Smooth muscle cell (in vitro differentiated cells): ENCODE data around the gene NECAB2. TPM values are rescaled to one million over a fixed set of nuclear protein-coding genes. Genes with fewer than 3 reads are reported as not detected.

Source experiments
- DNase-seq: peaks from one replicate; lab custom pipeline; 2025; ENCODE audit not compliant: unreplicated experiment; lab: John Stamatoyannopoulos, UW
- H2AFZ ChIP-seq: fragments of 200-600 bp; sonication (generic); 2 replicates; pipeline ENCODE4 v1.6.0; 2016; ENCODE audit warnings: antibody characterized with exemption, low read depth, mild to moderate bottlenecking
- H3F3A ChIP-seq: fragments of 200-600 bp; sonication (generic); 2 replicates; pipeline ENCODE4 v1.6.0; 2017; ENCODE audit warnings: antibody characterized with exemption, low read depth
- H3K27ac ChIP-seq: fragments of 200-600 bp; sonication (generic); 2 replicates; pipeline ENCODE4 v1.5.1; 2016; ENCODE audit warnings: low read depth, mild to moderate bottlenecking
- H3K27me3 ChIP-seq: fragments of 200-600 bp; sonication (generic); 2 replicates; pipeline ENCODE4 v1.6.1; 2016; ENCODE audit warnings: low read depth, mild to moderate bottlenecking
- H3K36me3 ChIP-seq: fragments of 200-600 bp; sonication (generic); 2 replicates; pipeline ENCODE4 v1.5.1; 2016; ENCODE audit warnings: low read depth
- H3K4me1 ChIP-seq: fragments of 200-600 bp; sonication (generic); 2 replicates; pipeline ENCODE4 v1.5.1; 2016; ENCODE audit warnings: low read depth
- H3K4me2 ChIP-seq: fragments of 200-600 bp; sonication (generic); 2 replicates; pipeline ENCODE4 v1.6.0; 2016; ENCODE audit warnings: mild to moderate bottlenecking
- H3K4me3 ChIP-seq: fragments of 200-600 bp; sonication (generic); 2 replicates; pipeline ENCODE4 v1.5.1; 2016; ENCODE audit warnings: mild to moderate bottlenecking
- H3K79me2 ChIP-seq: fragments of 200-600 bp; sonication (generic); 2 replicates; pipeline ENCODE4 v1.6.0; 2016; ENCODE audit warnings: low read depth, mild to moderate bottlenecking
- H3K9ac ChIP-seq: fragments of 200-600 bp; sonication (generic); 2 replicates; pipeline ENCODE4 v1.6.0; 2016; ENCODE audit warnings: low read depth
- H3K9me3 ChIP-seq: fragments of 200-600 bp; sonication (generic); replicated peaks from 2 replicates; pipeline ENCODE4 v1.5.1; 2016; ENCODE audit warnings: low read depth
- H4K20me1 ChIP-seq: fragments of 200-600 bp; sonication (generic); 2 replicates; pipeline ENCODE4 v1.6.0; 2016; ENCODE audit warnings: low read depth
- WGBS: methylation state at CpG from one replicate; pipeline ENCODE4 v1.1.7; 2016; ENCODE audit warnings: low lambda C conversion rate; 5-methylcytosine and 5-hydroxymethylcytosine counted together
- polyA plus RNA-seq: library from polyadenylated mRNA; unstranded; fragments of >200 nt; fragmentation: Nextera tagmentation; extraction: Ambion mirVana; gene quantifications from 2 replicates; pipeline ENCODE4 v1.2.1, GENCODE V29; 2016
- total RNA-seq: library from RNA; depleted of rRNA; stranded (reverse); fragments of >200 nt; gene quantifications from 2 replicates; pipeline ENCODE4 v1.2.3, GENCODE V29; 2014
- TF ChIP-seq, protein P1 (sequence below): fragments of 200-600 bp; sonication (generic); IDR thresholded peaks from 2 replicates; pipeline ENCODE4 v1.5.1; 2017; ENCODE audit warnings: borderline replicate concordance, mild to moderate bottlenecking, antibody characterized with exemption; ENCODE audit not compliant: insufficient read depth, poor library complexity, severe bottlenecking

The NECAB2 gene
- total and polyA plus RNA-seq, 2 experiments from 2014 or later, result 0.22 to 1.7 TPM

- peak overlapping the region; percentile 83 for H3K9ac ChIP-seq
- 49% methylated on average over 27 of the region's 28 CpGs for WGBS
- no peaks in the 10 kb centered on the region for H3K27me3 ChIP-seq
- no peaks in the 10 kb centered on the region for H3K79me2 ChIP-seq
- DNase-seq, result no peak
- no peaks in the 10 kb centered on the region for H3K9me3 ChIP-seq
- H4K20me1 ChIP-seq, result no peaks in the 10 kb centered on the region
- peak overlapping the region; percentile 68 for H3K4me2 ChIP-seq
- peak overlapping the region; percentile 92 for H3K27ac ChIP-seq
- H3F3A ChIP-seq, result peaks cover 5% of the 10 kb centered on the region
- H2AFZ ChIP-seq, result no peak overlapping the region
- no peak overlapping the region for H3K4me3 ChIP-seq
- TF ChIP-seq, protein P1, sequence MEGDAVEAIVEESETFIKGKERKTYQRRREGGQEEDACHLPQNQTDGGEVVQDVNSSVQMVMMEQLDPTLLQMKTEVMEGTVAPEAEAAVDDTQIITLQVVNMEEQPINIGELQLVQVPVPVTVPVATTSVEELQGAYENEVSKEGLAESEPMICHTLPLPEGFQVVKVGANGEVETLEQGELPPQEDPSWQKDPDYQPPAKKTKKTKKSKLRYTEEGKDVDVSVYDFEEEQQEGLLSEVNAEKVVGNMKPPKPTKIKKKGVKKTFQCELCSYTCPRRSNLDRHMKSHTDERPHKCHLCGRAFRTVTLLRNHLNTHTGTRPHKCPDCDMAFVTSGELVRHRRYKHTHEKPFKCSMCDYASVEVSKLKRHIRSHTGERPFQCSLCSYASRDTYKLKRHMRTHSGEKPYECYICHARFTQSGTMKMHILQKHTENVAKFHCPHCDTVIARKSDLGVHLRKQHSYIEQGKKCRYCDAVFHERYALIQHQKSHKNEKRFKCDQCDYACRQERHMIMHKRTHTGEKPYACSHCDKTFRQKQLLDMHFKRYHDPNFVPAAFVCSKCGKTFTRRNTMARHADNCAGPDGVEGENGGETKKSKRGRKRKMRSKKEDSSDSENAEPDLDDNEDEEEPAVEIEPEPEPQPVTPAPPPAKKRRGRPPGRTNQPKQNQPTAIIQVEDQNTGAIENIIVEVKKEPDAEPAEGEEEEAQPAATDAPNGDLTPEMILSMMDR, result no peak
- peaks cover 10% of the 10 kb centered on the region for H3K4me1 ChIP-seq
- H3K36me3 ChIP-seq, result no peaks in the 10 kb centered on the region
Measured at GRCh38 chr16:83933885-83934683, 34.0 kb upstream of the NECAB2 start.

DNA sequence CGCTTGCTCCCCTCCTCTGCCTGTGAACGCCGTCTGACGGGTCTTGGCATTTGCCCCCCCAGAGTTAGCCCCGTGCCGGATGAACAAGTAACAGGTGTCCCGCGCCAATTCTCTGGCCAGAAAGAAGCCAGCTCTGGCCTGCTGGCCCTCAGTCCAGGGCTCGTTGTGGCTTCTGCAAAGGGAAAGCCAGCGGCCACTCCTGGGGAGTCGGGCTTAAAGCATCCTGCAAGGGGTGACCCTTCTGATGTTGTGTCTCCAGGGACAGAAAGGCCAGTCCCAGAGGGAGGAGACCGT is 33.4 kb upstream of the NECAB2 start:
- TF ChIP-seq, protein P1, result no peak
- Histone ChIP-seq H3K27me3 (no peaks in the 10 kb centered on the region), H3F3A (peaks cover under 1% of the 10 kb centered on the region), H2AFZ (no peak overlapping the region), H3K9ac (no peak overlapping the region), H3K4me3 (no peak overlapping the region), H4K20me1 (no peaks in the 10 kb centered on the region), H3K4me2 (peak overlapping the region; percentile 68), H3K79me2 (no peaks in the 10 kb centered on the region), H3K4me1 (peaks cover 10% of the 10 kb centered on the region), H3K36me3 (no peaks in the 10 kb centered on the region), H3K27ac (peak overlapping the region; percentile 92), H3K9me3 (no peaks in the 10 kb centered on the region)
- no peak for DNase-seq
- 87% methylated on average over 12 of the region's 12 CpGs for WGBS

- no peak for DNase-seq
- Histone ChIP-seq H2AFZ (no peak overlapping the region), H3K4me3 (no peak overlapping the region), H4K20me1 (no peaks in the 10 kb centered on the region), H3K27ac (no peak overlapping the region), H3K36me3 (no peaks in the 10 kb centered on the region), H3K4me2 (no peak overlapping the region), H3F3A (no peaks in the 10 kb centered on the region), H3K27me3 (no peaks in the 10 kb centered on the region), H3K79me2 (no peaks in the 10 kb centered on the region), H3K9ac (no peak overlapping the region), H3K9me3 (no peaks in the 10 kb centered on the region), H3K4me1 (peaks cover 10% of the 10 kb centered on the region)
- TF ChIP-seq, protein P1, result no peak
- 94% methylated on average over 27 of the region's 30 CpGs for WGBS
Measured at GRCh38 chr16:83935005-83935857, 32.8 kb upstream of the NECAB2 start.
